Sigmoid colon (tissue), 7 donors: ENCODE results near the gene UBL4B. TPM values are rescaled to one million over a fixed set of nuclear protein-coding genes. Genes with fewer than 3 reads are reported as not detected.

Source experiments
- DNase-seq: peaks from one replicate; pipeline ENCODE4 v3.0.0-alpha.2; 2019
- H3K27ac ChIP-seq, 4 donors: fragments of 200-600 bp; sonication (generic); one replicate each; pipeline ENCODE4 v1.5.1; 2016 to 2019; ENCODE audit warnings: mild to moderate bottlenecking in 1 of 4
- H3K27me3 ChIP-seq, 3 donors: fragments of 200-600 bp; sonication (generic); one replicate each; pipeline ENCODE4 v1.5.1; 2019; ENCODE audit warnings: mild to moderate bottlenecking in 1 of 3
- H3K36me3 ChIP-seq, 4 donors: fragments of 200-600 bp; sonication (generic); one replicate each; pipeline ENCODE4 v1.5.1; 2016 to 2019
- H3K4me1 ChIP-seq, 4 donors: fragments of 200-600 bp; sonication (generic); one replicate each; pipeline ENCODE4 v1.5.1; 2017 to 2019
- H3K4me3 ChIP-seq, 4 donors: fragments of 200-600 bp; sonication (generic); one replicate each; pipeline ENCODE4 v1.5.1; 2017 to 2019; ENCODE audit warnings: mild to moderate bottlenecking in 2 of 4, moderate library complexity in 1 of 4
- H3K9me3 ChIP-seq, 4 donors: fragments of 200-600 bp in 3 of 4; sonication (generic) in 3 of 4; one replicate each; pipeline versions ENCODE4 v1.5.1 to v1.6.1; 2013 to 2019
- CTCF ChIP-seq, 4 experiments: fragments of 450-650 bp in 3 of 4; fragments of 200-600 bp in 1 of 4; IDR thresholded peaks; one replicate each; pipeline ENCODE4 v1.5.1; 2016 to 2019; ENCODE audit warnings: antibody characterized with exemption in 4 of 4, mild to moderate bottlenecking in 3 of 4, moderate library complexity in 2 of 4
- EP300 ChIP-seq, 4 donors: sonication (generic); formaldehyde crosslinking; IDR thresholded peaks; one replicate each; pipeline ENCODE4 v1.6.1; 2017; ENCODE audit warnings: antibody characterized with exemption in 4 of 4
- POLR2A ChIP-seq, 2 donors: fragments of 450-650 bp; IDR thresholded peaks; one replicate each; pipeline ENCODE4 v1.6.1; 2016; ENCODE audit warnings: antibody characterized with exemption in 2 of 2, mild to moderate bottlenecking in 2 of 2, moderate library complexity in 2 of 2
- POLR2AphosphoS5 ChIP-seq, 4 donors: sonication (generic); formaldehyde crosslinking; IDR thresholded peaks; one replicate each; pipeline ENCODE4 v1.6.1; 2017; ENCODE audit warnings: antibody characterized with exemption in 4 of 4
- WGBS, 2 donors: extraction: QIAGEN DNeasy Blood & Tissue Kit; methylation state at CpG; one replicate each; pipeline ENCODE4 v1.1.7; 2013; 5-methylcytosine and 5-hydroxymethylcytosine counted together
- intact Hi-C: fragments of 100-400 bp; cut with DNase I; formaldehyde crosslinking; loops from one replicate; pipeline ENCODE4 v1.15.1; 2023
- polyA plus RNA-seq, 3 donors: library from polyadenylated mRNA; stranded (reverse); fragments of 200-250 nt; gene quantifications; one replicate each; pipeline ENCODE4 v1.2.3, GENCODE V29; 2013
- total RNA-seq, 4 donors: library from RNA; depleted of rRNA; stranded (reverse); fragments of >200 nt; gene quantifications; one replicate each; pipeline ENCODE4 v1.1.0, GENCODE V29; 2016
- donor health status: healthy with polysubstance abuse.
- donor health status: Bipolar disorder and iron deficiency.
- donor health status: healthy.

The UBL4B gene
- total and polyA plus RNA-seq, 7 donors, result 0.06 to 0.33 TPM; not detected in 5

GRCh38 chr1:110098222-110099026, 13.8 kb upstream of the UBL4B start:
- Histone ChIP-seq H3K27ac (no peak overlapping the region), H3K4me3 (no peak overlapping the region), H3K36me3 (no peaks in the 10 kb centered on the region), H3K9me3 (no peaks in the 10 kb centered on the region), H3K27me3 (peaks cover 0 to 4% (median 3%) of the 10 kb centered on the region in 3 donors), H3K4me1 (no peaks in the 10 kb centered on the region)
- DNase-seq, result no peak
- TF ChIP-seq POLR2A (IDR thresholded peaks at IDR 0.05), result no peak
- intact Hi-C loops, result no loop called here
- 76% methylated on average over 9 of the region's 9 CpGs for WGBS, 2 donors

- intact Hi-C loops, result no loop called here
- no peak for DNase-seq
- TF ChIP-seq POLR2AphosphoS5 (IDR thresholded peaks at IDR 0.05) (no peak), CTCF (IDR thresholded peaks at IDR 0.05) (no peak), POLR2A (IDR thresholded peaks at IDR 0.05) (no peak), EP300 (IDR thresholded peaks at IDR 0.05) (no peak)
- no peaks in the 10 kb centered on the region for H3K4me1 ChIP-seq
- no peaks in the 10 kb centered on the region for H3K36me3 ChIP-seq
- peaks cover 0 to 4% (median 3%) of the 10 kb centered on the region in 3 donors for H3K27me3 ChIP-seq
- WGBS, 2 donors, result 63 to 70% methylated on average over 2 of the region's 2 CpGs
- no peaks in the 10 kb centered on the region for H3K9me3 ChIP-seq
- H3K27ac ChIP-seq, result no peak overlapping the region
- H3K4me3 ChIP-seq, result no peak overlapping the region
Observed at GRCh38 chr1:110100335-110100734, 11.9 kb upstream of the UBL4B start.

- Histone ChIP-seq H3K9me3 (no peaks in the 10 kb centered on the region), H3K27me3 (peaks cover 0 to 4% (median 0%) of the 10 kb centered on the region in 3 donors), H3K4me3 (no peak overlapping the region), H3K27ac (no peak overlapping the region), H3K4me1 (no peaks in the 10 kb centered on the region), H3K36me3 (no peaks in the 10 kb centered on the region)
- intact Hi-C loops, result no loop called here
- no peak for DNase-seq
- TF ChIP-seq EP300 (IDR thresholded peaks at IDR 0.05) (no peak), CTCF (IDR thresholded peaks at IDR 0.05) (no peak), POLR2AphosphoS5 (IDR thresholded peaks at IDR 0.05) (no peak), POLR2A (IDR thresholded peaks at IDR 0.05) (no peak)
- WGBS, 2 donors, result 63 to 75% methylated on average over 7 of the region's 7 CpGs
Observed at GRCh38 chr1:110102081-110102480, 10.2 kb upstream of the UBL4B start.

GRCh38 chr1:110106013-110106941, 6.0 kb upstream of the UBL4B start:
- intact Hi-C loops, result loop anchor here (2.0 kb wide), 1 partner anchor 19 kb away; no protein-coding TSS in a partner anchor
- no peaks in the 10 kb centered on the region for H3K36me3 ChIP-seq
- no peaks in the 10 kb centered on the region for H3K9me3 ChIP-seq
- H3K27me3 ChIP-seq, result no peaks in the 10 kb centered on the region
- peak; percentile 82 for DNase-seq
- H3K4me1 ChIP-seq, result no peaks in the 10 kb centered on the region
- WGBS, 2 donors, result 22 to 25% methylated on average over 8 of the region's 8 CpGs
- H3K4me3 ChIP-seq, result no peak overlapping the region
- H3K27ac ChIP-seq, result no peak overlapping the region
- TF ChIP-seq EP300 (IDR thresholded peaks at IDR 0.05) (no peak), POLR2AphosphoS5 (IDR thresholded peaks at IDR 0.05) (no peak), CTCF (IDR thresholded peaks at IDR 0.05) (peak; percentile 77 to 90 (median 80)), POLR2A (IDR thresholded peaks at IDR 0.05) (no peak)
